HepG2 (cell line): ENCODE measurements around the gene MAP6D1. TPM values are rescaled to one million over a fixed set of nuclear protein-coding genes. Genes with fewer than 3 reads are reported as not detected.

ENCODE experiments used
- ATAC-seq: fragments of 200-7000 bp; cut with Tn5 transposase; 3 replicates; pipeline ENCODE4 v1.9.1; 2020; ENCODE audit warnings: mild to moderate bottlenecking, moderate library complexity
- BruUV-seq: library from RNA; stranded (reverse); fragments of 400-500 nt; replicated peaks from 2 replicates; lab custom pipeline; 2021; lab: Mats Ljungman, UMichigan
- CTCF ChIA-PET: fragments of 300-600 bp; formaldehyde crosslinking; extraction: SDS; loops from one replicate; lab custom pipeline; 2021; ENCODE audit warnings: low total read pairs, inconsistent platforms, low intra/inter-chr PET ratio; lab: Yijun Ruan, JAX
- POLR2A ChIA-PET: fragments of 350-600 bp; sonication (Branson Sonifier 250); formaldehyde crosslinking; loops from one replicate; lab custom pipeline; 2020; ENCODE audit warnings: antibody characterized with exemption, inconsistent platforms; lab: Yijun Ruan, JAX
- DNase-seq: peaks from one replicate; pipeline ENCODE4 v3.0.0-alpha.2; 2015; ENCODE audit warnings: low spot score
- FAIRE-seq: peaks from 3 replicates; lab custom pipeline; 2011; peaks lifted over from hg19 to GRCh38; lab: Jason Lieb, UNC
- H2AFZ ChIP-seq: one replicate; pipeline ENCODE4 v1.6.1; 2011; ENCODE audit warnings: low read length, inconsistent platforms
- H3K27ac ChIP-seq: fragments of 300-600 bp; 3 replicates; pipeline ENCODE4 v1.8.0; 2011; ENCODE audit warnings: mixed run types, mild to moderate bottlenecking, mixed read lengths, low read length, inconsistent platforms; ENCODE audit not compliant: insufficient read depth; ENCODE audit errors: extremely low read length
- H3K27me3 ChIP-seq, 2 experiments: fragments of 200-600 bp in 1 of 2; 2 replicates in 1 of 2; 3 replicates in 1 of 2; pipeline versions ENCODE4 v1.6.0 to v1.8.0; 2011; ENCODE audit warnings: low read length in 2 of 2, mild to moderate bottlenecking in 2 of 2, moderate library complexity in 2 of 2, inconsistent platforms in 1 of 2; ENCODE audit not compliant: insufficient read depth in 2 of 2, control insufficient read depth in 1 of 2
- H3K36me3 ChIP-seq, 2 experiments: fragments of 200-600 bp in 1 of 2; replicated peaks in 1 of 2; 2 replicates in 1 of 2; 3 replicates in 1 of 2; pipeline versions ENCODE4 v1.5.1 to v1.8.0; 2011; ENCODE audit warnings: low read length in 2 of 2, inconsistent platforms in 1 of 2; ENCODE audit not compliant: insufficient read depth in 2 of 2, control insufficient read depth in 1 of 2
- H3K4me1 ChIP-seq: 2 replicates; pipeline ENCODE4 v1.5.1; 2012; ENCODE audit warnings: low read length, inconsistent platforms; ENCODE audit not compliant: insufficient read depth
- H3K4me2 ChIP-seq: 2 replicates; pipeline ENCODE4 v1.6.0; 2011; ENCODE audit warnings: low read depth, low read length, inconsistent platforms
- H3K4me3 ChIP-seq, 3 experiments: fragments of 200-600 bp in 1 of 3; sonication (generic), shearing (Covaris generic) in 1 of 3; replicated peaks in 1 of 3; 2 replicates each; pipeline ENCODE4 v1.5.1; 2011 to 2016; ENCODE audit warnings: low read length in 3 of 3, inconsistent platforms in 2 of 3, low read depth in 2 of 3, mild to moderate bottlenecking in 2 of 3, control low read depth in 1 of 3, mixed read lengths in 1 of 3; ENCODE audit not compliant: insufficient read depth in 1 of 3
- H3K79me2 ChIP-seq: one replicate; pipeline ENCODE4 v1.6.1; 2011; ENCODE audit warnings: low read length, inconsistent platforms; ENCODE audit not compliant: insufficient read depth
- H3K9ac ChIP-seq: 2 replicates; pipeline ENCODE4 v1.6.0; 2011; ENCODE audit warnings: mild to moderate bottlenecking, low read depth, low read length, inconsistent platforms; ENCODE audit not compliant: insufficient read depth
- H3K9me3 ChIP-seq: 2 replicates; pipeline ENCODE4 v1.5.1; 2012; ENCODE audit warnings: mild to moderate bottlenecking, low read length
- H4K20me1 ChIP-seq: 2 replicates; pipeline ENCODE4 v1.6.0; 2011; ENCODE audit warnings: inconsistent platforms, mild to moderate bottlenecking, low read length, moderate library complexity; ENCODE audit not compliant: insufficient read depth
- PTBP1 ChIP-seq: fragments of 200-400 bp; formaldehyde crosslinking; IDR thresholded peaks from 2 replicates; pipeline ENCODE4 v1.6.1; 2018; ENCODE audit warnings: low read length, low read depth; ENCODE audit not compliant: poor library complexity, severe bottlenecking
- SNAI1 ChIP-seq: sonication (generic); formaldehyde crosslinking; IDR thresholded peaks from 2 replicates; pipeline ENCODE4 v1.5.0; 2020; ENCODE audit warnings: mild to moderate bottlenecking, missing genetic modification reagents, borderline replicate concordance
- TEAD2 ChIP-seq: sonication (generic); formaldehyde crosslinking; IDR thresholded peaks from 2 replicates; pipeline ENCODE4 v1.9.0; 2021; ENCODE audit warnings: missing genetic modification reagents
- YY1 ChIP-seq: IDR thresholded peaks from 2 replicates; pipeline ENCODE4 v1.6.1; 2011; ENCODE audit warnings: low read length, low read depth, moderate library complexity, mild to moderate bottlenecking; ENCODE audit not compliant: insufficient read depth, insufficient replicate concordance
- ZNF10 ChIP-seq: sonication (generic); formaldehyde crosslinking; IDR thresholded peaks from 2 replicates; pipeline ENCODE4 v1.4.0; 2020; ENCODE audit warnings: mild to moderate bottlenecking, low read depth, missing genetic modification reagents, borderline replicate concordance
- ZNF850 ChIP-seq: sonication (generic); formaldehyde crosslinking; conservative IDR thresholded peaks from 2 replicates; pipeline ENCODE4 v1.9.0; 2021; ENCODE audit warnings: mild to moderate bottlenecking, missing genetic modification reagents
- ZNF878 ChIP-seq: sonication (generic); formaldehyde crosslinking; IDR thresholded peaks from 2 replicates; pipeline ENCODE4 v1.8.1; 2023; ENCODE audit warnings: mild to moderate bottlenecking, missing genetic modification reagents, moderate library complexity
- WGBS: methylation state at CpG from one replicate; pipeline ENCODE4 v1.1.6; 2017; ENCODE audit warnings: low lambda C conversion rate; 5-methylcytosine and 5-hydroxymethylcytosine counted together
- in situ Hi-C: cut with HindIII; loops from 2 replicates; pipeline ENCODE4 v1.10.0; 2017; ENCODE audit warnings: low pct_unique_long_range_greater_than_20kb; ENCODE audit not compliant: extremely low pct_ligation_motif_present
- intact Hi-C: fragments of 100-400 bp; cut with micrococcal nuclease; formaldehyde crosslinking; loops from one replicate; pipeline ENCODE4 v1.10.0; 2022; ENCODE audit not compliant: unreplicated experiment
- polyA plus RNA-seq, 8 experiments: library from polyadenylated mRNA; depleted of rRNA in 3 of 8; stranded (reverse) in 7 of 8; unstranded in 1 of 8; fragments of >200 nt; fragmentation: Illumina TruSeq in 4 of 8; extraction: Trizol in 4 of 8; gene quantifications; 2 replicates each; pipeline versions ENCODE4 v1.2.1 to v1.2.3, GENCODE V29; 2011 to 2016; ENCODE audit warnings: low read depth in 4 of 8, missing spikeins in 1 of 8, mixed read lengths in 1 of 8; ENCODE audit not compliant: insufficient read depth in 1 of 8
- total RNA-seq, 5 experiments: library from RNA; depleted of rRNA; stranded (reverse); fragments of >200 nt; fragmentation: Illumina TruSeq; extraction: Trizol; gene quantifications; 2 replicates each; pipeline ENCODE4 v1.2.3, GENCODE V29; 2016; ENCODE audit warnings: low read depth in 1 of 5
- TF ChIP-seq, protein P1 (sequence below): sonication (generic); formaldehyde crosslinking; IDR thresholded peaks from 2 replicates; pipeline ENCODE4 v1.5.0; 2020; ENCODE audit warnings: missing genetic modification reagents
- TF ChIP-seq, protein P2 (sequence below): sonication (generic); formaldehyde crosslinking; conservative IDR thresholded peaks from 2 replicates; pipeline ENCODE4 v1.4.0; 2020; ENCODE audit warnings: missing genetic modification reagents
- TF ChIP-seq, protein P3 (sequence below): sonication (generic); formaldehyde crosslinking; IDR thresholded peaks from 2 replicates; pipeline ENCODE4 v1.4.0; 2020; ENCODE audit warnings: missing genetic modification reagents, low read depth, mild to moderate bottlenecking, borderline replicate concordance
- TF ChIP-seq, protein P4 (sequence below): sonication (generic); formaldehyde crosslinking; IDR thresholded peaks from 2 replicates; pipeline ENCODE4 v1.4.0; 2020; ENCODE audit warnings: missing genetic modification reagents, borderline replicate concordance

The MAP6D1 gene
- total and polyA plus RNA-seq, 2 of the 13 experiments (the other 11 are each of a cell fraction or from before 2014, with no cell fraction given): 0.12 to 0.62 TPM

DNA sequence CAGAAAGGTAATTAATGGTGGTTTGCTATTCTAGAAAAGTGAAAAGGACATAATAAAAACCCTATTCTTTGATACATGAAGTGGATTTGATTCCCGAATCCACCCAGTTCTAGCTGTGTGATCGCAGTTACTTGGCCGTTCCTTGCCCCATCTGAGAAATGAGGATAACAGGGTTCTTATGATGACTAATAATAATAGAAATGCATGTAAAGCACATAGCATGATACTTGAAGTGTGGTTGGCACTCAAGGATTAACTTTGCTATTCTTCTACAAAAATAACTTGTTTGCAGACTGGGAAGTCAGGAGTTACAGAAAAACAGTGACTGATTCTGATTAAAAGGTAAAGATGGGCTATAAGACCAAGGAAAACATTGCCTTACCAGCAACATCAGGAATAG lies 32.5 kb upstream of the MAP6D1 start:
- FAIRE-seq: no peak
- CTCF ChIA-PET: no interaction called here
- intact Hi-C loops: no loop called here
- Histone ChIP-seq H2AFZ (no peak overlapping the region), H3K79me2 (peaks cover 2% of the 10 kb centered on the region), H3K4me1 (no peaks in the 10 kb centered on the region), H3K4me3 (no peak overlapping the region), H4K20me1 (no peaks in the 10 kb centered on the region), H3K27me3 (no peaks in the 10 kb centered on the region), H3K4me2 (no peak overlapping the region), H3K9me3 (no peaks in the 10 kb centered on the region), H3K9ac (no peak overlapping the region), H3K36me3 (peaks cover 11 to 60% of the 10 kb centered on the region in 2 experiments), H3K27ac (no peak overlapping the region)
- WGBS: 100% methylated on average over 3 of the region's 3 CpGs
- ATAC-seq: no peak
- TF ChIP-seq ZNF850 (CRISPR knock-in tag) (no peak), ZNF10 (CRISPR knock-in tag) (no peak), PTBP1 (no peak), TEAD2 (CRISPR knock-in tag) (no peak), ZNF878 (no peak), YY1 (no peak), SNAI1 (CRISPR knock-in tag) (no peak)
- TF ChIP-seq, protein P1, sequence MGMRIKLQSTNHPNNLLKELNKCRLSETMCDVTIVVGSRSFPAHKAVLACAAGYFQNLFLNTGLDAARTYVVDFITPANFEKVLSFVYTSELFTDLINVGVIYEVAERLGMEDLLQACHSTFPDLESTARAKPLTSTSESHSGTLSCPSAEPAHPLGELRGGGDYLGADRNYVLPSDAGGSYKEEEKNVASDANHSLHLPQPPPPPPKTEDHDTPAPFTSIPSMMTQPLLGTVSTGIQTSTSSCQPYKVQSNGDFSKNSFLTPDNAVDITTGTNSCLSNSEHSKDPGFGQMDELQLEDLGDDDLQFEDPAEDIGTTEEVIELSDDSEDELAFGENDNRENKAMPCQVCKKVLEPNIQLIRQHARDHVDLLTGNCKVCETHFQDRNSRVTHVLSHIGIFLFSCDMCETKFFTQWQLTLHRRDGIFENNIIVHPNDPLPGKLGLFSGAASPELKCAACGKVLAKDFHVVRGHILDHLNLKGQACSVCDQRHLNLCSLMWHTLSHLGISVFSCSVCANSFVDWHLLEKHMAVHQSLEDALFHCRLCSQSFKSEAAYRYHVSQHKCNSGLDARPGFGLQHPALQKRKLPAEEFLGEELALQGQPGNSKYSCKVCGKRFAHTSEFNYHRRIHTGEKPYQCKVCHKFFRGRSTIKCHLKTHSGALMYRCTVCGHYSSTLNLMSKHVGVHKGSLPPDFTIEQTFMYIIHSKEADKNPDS (CRISPR knock-in tag): no peak
- TF ChIP-seq, protein P2, sequence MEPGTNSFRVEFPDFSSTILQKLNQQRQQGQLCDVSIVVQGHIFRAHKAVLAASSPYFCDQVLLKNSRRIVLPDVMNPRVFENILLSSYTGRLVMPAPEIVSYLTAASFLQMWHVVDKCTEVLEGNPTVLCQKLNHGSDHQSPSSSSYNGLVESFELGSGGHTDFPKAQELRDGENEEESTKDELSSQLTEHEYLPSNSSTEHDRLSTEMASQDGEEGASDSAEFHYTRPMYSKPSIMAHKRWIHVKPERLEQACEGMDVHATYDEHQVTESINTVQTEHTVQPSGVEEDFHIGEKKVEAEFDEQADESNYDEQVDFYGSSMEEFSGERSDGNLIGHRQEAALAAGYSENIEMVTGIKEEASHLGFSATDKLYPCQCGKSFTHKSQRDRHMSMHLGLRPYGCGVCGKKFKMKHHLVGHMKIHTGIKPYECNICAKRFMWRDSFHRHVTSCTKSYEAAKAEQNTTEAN (CRISPR knock-in tag): no peak
- TF ChIP-seq, protein P3, sequence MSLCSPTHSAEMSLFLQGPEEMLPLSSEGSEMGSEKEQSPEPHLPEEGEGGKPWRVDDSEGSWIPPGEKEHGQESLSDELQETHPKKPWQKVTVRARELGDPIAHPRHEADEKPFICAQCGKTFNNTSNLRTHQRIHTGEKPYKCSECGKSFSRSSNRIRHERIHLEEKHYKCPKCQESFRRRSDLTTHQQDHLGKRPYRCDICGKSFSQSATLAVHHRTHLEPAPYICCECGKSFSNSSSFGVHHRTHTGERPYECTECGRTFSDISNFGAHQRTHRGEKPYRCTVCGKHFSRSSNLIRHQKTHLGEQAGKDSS: no peak
- TF ChIP-seq, protein P4, sequence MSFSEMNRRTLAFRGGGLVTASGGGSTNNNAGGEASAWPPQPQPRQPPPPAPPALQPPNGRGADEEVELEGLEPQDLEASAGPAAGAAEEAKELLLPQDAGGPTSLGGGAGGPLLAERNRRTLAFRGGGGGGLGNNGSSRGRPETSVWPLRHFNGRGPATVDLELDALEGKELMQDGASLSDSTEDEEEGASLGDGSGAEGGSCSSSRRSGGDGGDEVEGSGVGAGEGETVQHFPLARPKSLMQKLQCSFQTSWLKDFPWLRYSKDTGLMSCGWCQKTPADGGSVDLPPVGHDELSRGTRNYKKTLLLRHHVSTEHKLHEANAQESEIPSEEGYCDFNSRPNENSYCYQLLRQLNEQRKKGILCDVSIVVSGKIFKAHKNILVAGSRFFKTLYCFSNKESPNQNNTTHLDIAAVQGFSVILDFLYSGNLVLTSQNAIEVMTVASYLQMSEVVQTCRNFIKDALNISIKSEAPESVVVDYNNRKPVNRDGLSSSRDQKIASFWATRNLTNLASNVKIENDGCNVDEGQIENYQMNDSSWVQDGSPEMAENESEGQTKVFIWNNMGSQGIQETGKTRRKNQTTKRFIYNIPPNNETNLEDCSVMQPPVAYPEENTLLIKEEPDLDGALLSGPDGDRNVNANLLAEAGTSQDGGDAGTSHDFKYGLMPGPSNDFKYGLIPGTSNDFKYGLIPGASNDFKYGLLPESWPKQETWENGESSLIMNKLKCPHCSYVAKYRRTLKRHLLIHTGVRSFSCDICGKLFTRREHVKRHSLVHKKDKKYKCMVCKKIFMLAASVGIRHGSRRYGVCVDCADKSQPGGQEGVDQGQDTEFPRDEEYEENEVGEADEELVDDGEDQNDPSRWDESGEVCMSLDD (CRISPR knock-in tag): no peak
- BruUV-seq: no TSS peak
- in situ Hi-C loops: no loop called here
- no peak for DNase-seq
- POLR2A ChIA-PET: no interaction called here
